Measurements from ENCODE around the gene HSCB. TPM values are rescaled to one million over a fixed set of nuclear protein-coding genes. Genes with fewer than 3 reads are reported as not detected.
"Not testable (repeated sequence)": the region's sequence is repeated elsewhere in the genome, so short reads cannot be mapped to it uniquely, and the experiment has no call there.

The HSCB gene
- polyA plus RNA-seq, 1 donor (not counting 4 experiments of a cell fraction or from before 2014, with no cell fraction given): 12.5 TPM

DNA sequence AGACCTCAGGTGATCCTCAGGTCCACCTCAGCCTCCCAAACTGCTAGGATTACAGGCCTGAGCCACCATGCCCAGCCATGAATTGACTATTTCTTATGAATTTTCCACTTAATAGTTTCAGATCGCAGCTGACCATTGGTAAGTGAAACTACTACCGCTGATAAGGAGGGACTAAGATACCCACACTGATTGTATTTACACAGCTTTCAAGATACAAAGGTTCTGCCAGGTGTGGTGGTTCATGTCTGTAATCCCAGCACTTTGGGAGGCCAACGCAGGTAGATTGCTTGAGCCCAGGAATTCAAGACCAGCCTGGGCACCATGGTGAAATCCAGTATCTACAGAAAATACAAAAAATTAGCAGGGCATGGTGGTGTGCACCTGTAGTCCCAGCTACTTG lies 4.1 kb upstream of the HSCB start:
- peaks cover 3% of the 10 kb centered on the region for H3K4me1 ChIP-seq (ENCODE audit: control insufficient read depth, extremely low read depth, insufficient read depth, low read length)
- H2AFZ ChIP-seq (ENCODE audit: control insufficient read depth, low read length): no peak overlapping the region
- H3K79me2 ChIP-seq (ENCODE audit: control insufficient read depth, insufficient read depth, low read length): peaks cover 23% of the 10 kb centered on the region
- FAIRE-seq (no peak), DNase-seq (ENCODE audit: low read depth, low spot score) (no peak)
- H3K4me3 ChIP-seq (ENCODE audit: control insufficient read depth in 2 of 3, extremely low read depth in 1 of 3, insufficient read depth in 2 of 3, low read depth in 1 of 3, low read length in 3 of 3): no peak overlapping the region
- no peaks in the 10 kb centered on the region for H3K9me1 ChIP-seq (ENCODE audit: control insufficient read depth, extremely low read depth, insufficient read depth, low read length)
- H3K9ac ChIP-seq (ENCODE audit: control insufficient read depth, extremely low read depth, insufficient read depth, low read length): no peak overlapping the region
- no peak overlapping the region for H3K27ac ChIP-seq (ENCODE audit: control insufficient read depth, insufficient read depth, low read length)
- no peaks in the 10 kb centered on the region for H4K20me1 ChIP-seq (ENCODE audit: control insufficient read depth, extremely low read depth, insufficient read depth, low read length)
- no peaks in the 10 kb centered on the region for H3K9me3 ChIP-seq (ENCODE audit: control insufficient read depth, low read depth, low read length)
- dilution Hi-C loops (cut with MboI; ENCODE audit: extremely low pct_ligation_motif_present, low sequenced_read_pairs): no loop called here
- H3K36me3 ChIP-seq (ENCODE audit: control insufficient read depth in 2 of 2, extremely low read depth in 1 of 2, insufficient read depth in 2 of 2, low read length in 2 of 2): peaks cover 0 to 10% of the 10 kb centered on the region in 2 experiments
- no peaks in the 10 kb centered on the region for H3K27me3 ChIP-seq (ENCODE audit: control insufficient read depth, extremely low read depth, insufficient read depth, low read length)
- H3K4me2 ChIP-seq (ENCODE audit: control insufficient read depth, extremely low read depth, insufficient read depth, low read depth, low read length): no peak overlapping the region
- TF ChIP-seq EZH2 (IDR thresholded peaks at IDR 0.05; ENCODE audit: low read length): no peak
- TF ChIP-seq, protein P1, sequence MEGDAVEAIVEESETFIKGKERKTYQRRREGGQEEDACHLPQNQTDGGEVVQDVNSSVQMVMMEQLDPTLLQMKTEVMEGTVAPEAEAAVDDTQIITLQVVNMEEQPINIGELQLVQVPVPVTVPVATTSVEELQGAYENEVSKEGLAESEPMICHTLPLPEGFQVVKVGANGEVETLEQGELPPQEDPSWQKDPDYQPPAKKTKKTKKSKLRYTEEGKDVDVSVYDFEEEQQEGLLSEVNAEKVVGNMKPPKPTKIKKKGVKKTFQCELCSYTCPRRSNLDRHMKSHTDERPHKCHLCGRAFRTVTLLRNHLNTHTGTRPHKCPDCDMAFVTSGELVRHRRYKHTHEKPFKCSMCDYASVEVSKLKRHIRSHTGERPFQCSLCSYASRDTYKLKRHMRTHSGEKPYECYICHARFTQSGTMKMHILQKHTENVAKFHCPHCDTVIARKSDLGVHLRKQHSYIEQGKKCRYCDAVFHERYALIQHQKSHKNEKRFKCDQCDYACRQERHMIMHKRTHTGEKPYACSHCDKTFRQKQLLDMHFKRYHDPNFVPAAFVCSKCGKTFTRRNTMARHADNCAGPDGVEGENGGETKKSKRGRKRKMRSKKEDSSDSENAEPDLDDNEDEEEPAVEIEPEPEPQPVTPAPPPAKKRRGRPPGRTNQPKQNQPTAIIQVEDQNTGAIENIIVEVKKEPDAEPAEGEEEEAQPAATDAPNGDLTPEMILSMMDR (optimal IDR thresholded peaks at IDR 0.05 in 1 of 3, IDR thresholded peaks at IDR 0.05 in 1 of 3, conservative IDR thresholded peaks at IDR 0.05 in 1 of 3; ENCODE audit: extremely low read depth in 1 of 3, insufficient read depth in 2 of 3, low read length in 3 of 3): no peak

- dilution Hi-C loops (cut with MboI; ENCODE audit: extremely low pct_ligation_motif_present, low sequenced_read_pairs); H3K4me2 ChIP-seq (ENCODE audit: control insufficient read depth, extremely low read depth, insufficient read depth, low read depth, low read length): not testable (repeated sequence)
- H3K79me2 ChIP-seq (ENCODE audit: control insufficient read depth, insufficient read depth, low read length): peaks cover 26% of the 10 kb centered on the region
Observed at GRCh38 chr22:28738876-28739275, 3.0 kb upstream of the HSCB start.

GRCh38 chr22:28741200-28741784 lies 547 bp upstream of the HSCB start:
- no peak for FAIRE-seq
- H3K4me3 ChIP-seq (ENCODE audit: control insufficient read depth in 2 of 3, extremely low read depth in 1 of 3, insufficient read depth in 2 of 3, low read depth in 1 of 3, low read length in 3 of 3): peak overlapping the region; percentile 80 to 87 (median 86)
- dilution Hi-C loops (cut with MboI; ENCODE audit: extremely low pct_ligation_motif_present, low sequenced_read_pairs): no loop called here
- H3K79me2 ChIP-seq (ENCODE audit: control insufficient read depth, insufficient read depth, low read length): peaks cover 26% of the 10 kb centered on the region
- DNase-seq (ENCODE audit: low read depth, low spot score): no peak
- peaks cover 5 to 8% of the 10 kb centered on the region in 2 experiments for H3K36me3 ChIP-seq (ENCODE audit: control insufficient read depth in 2 of 2, extremely low read depth in 1 of 2, insufficient read depth in 2 of 2, low read length in 2 of 2)
- no peaks in the 10 kb centered on the region for H4K20me1 ChIP-seq (ENCODE audit: control insufficient read depth, extremely low read depth, insufficient read depth, low read length)
- no peaks in the 10 kb centered on the region for H3K9me1 ChIP-seq (ENCODE audit: control insufficient read depth, extremely low read depth, insufficient read depth, low read length)
- peak overlapping the region; percentile 79 for H3K27ac ChIP-seq (ENCODE audit: control insufficient read depth, insufficient read depth, low read length)
- H2AFZ ChIP-seq (ENCODE audit: control insufficient read depth, low read length): peak overlapping the region; percentile 94
- no peaks in the 10 kb centered on the region for H3K27me3 ChIP-seq (ENCODE audit: control insufficient read depth, extremely low read depth, insufficient read depth, low read length)
- H3K4me1 ChIP-seq (ENCODE audit: control insufficient read depth, extremely low read depth, insufficient read depth, low read length): peaks cover 3% of the 10 kb centered on the region
- H3K9me3 ChIP-seq (ENCODE audit: control insufficient read depth, low read depth, low read length): no peaks in the 10 kb centered on the region
- peak overlapping the region; percentile 85 for H3K4me2 ChIP-seq (ENCODE audit: control insufficient read depth, extremely low read depth, insufficient read depth, low read depth, low read length)
- no peak for TF ChIP-seq EZH2 (IDR thresholded peaks at IDR 0.05; ENCODE audit: low read length)
- TF ChIP-seq, protein P1 (optimal IDR thresholded peaks at IDR 0.05 in 1 of 3, IDR thresholded peaks at IDR 0.05 in 1 of 3, conservative IDR thresholded peaks at IDR 0.05 in 1 of 3; ENCODE audit: extremely low read depth in 1 of 3, insufficient read depth in 2 of 3, low read length in 3 of 3): no peak
- peak overlapping the region; percentile 91 for H3K9ac ChIP-seq (ENCODE audit: control insufficient read depth, extremely low read depth, insufficient read depth, low read length)

More at GRCh38 chr22:28738876-28739275, 3.0 kb upstream of the HSCB start:
- not testable (repeated sequence) for DNase-seq (ENCODE audit: low read depth, low spot score); H3K9ac ChIP-seq (ENCODE audit: control insufficient read depth, extremely low read depth, insufficient read depth, low read length); H3K4me1 ChIP-seq (ENCODE audit: control insufficient read depth, extremely low read depth, insufficient read depth, low read length); H2AFZ ChIP-seq (ENCODE audit: control insufficient read depth, low read length); FAIRE-seq; H3K9me1 ChIP-seq (ENCODE audit: control insufficient read depth, extremely low read depth, insufficient read depth, low read length); H3K27me3 ChIP-seq (ENCODE audit: control insufficient read depth, extremely low read depth, insufficient read depth, low read length); H3K9me3 ChIP-seq (ENCODE audit: control insufficient read depth, low read depth, low read length); H3K36me3 ChIP-seq (ENCODE audit: control insufficient read depth in 2 of 2, extremely low read depth in 1 of 2, insufficient read depth in 2 of 2, low read length in 2 of 2); H4K20me1 ChIP-seq (ENCODE audit: control insufficient read depth, extremely low read depth, insufficient read depth, low read length); H3K4me3 ChIP-seq (ENCODE audit: control insufficient read depth in 2 of 3, extremely low read depth in 1 of 3, insufficient read depth in 2 of 3, low read depth in 1 of 3, low read length in 3 of 3); H3K27ac ChIP-seq (ENCODE audit: control insufficient read depth, insufficient read depth, low read length)
